NT2/D1 (cell line): ENCODE results near the gene SELENOI.

Experiments
- YY1 ChIP-seq: IDR thresholded peaks from 2 replicates; pipeline ENCODE4 v1.6.1; 2011; ENCODE audit not compliant: insufficient read length, insufficient read depth
- ZNF274 ChIP-seq: IDR thresholded peaks from 2 replicates; pipeline ENCODE4 v1.6.1; 2011; ENCODE audit warnings: mild to moderate bottlenecking, low read depth, low read length

GRCh38 chr2:26400723-26401122 lies 54.8 kb downstream of the SELENOI start:
- TF ChIP-seq ZNF274 (no peak), YY1 (no peak)
